G401.6 (cell line): ENCODE measurements around the gene GAK.
"Not testable (repeated sequence)": the region's sequence is repeated elsewhere in the genome, so short reads cannot be mapped to it uniquely, and the experiment has no call there.

Experiments
- FAIRE-seq: peaks from 2 replicates; lab custom pipeline; 2012; peaks lifted over from hg19 to GRCh38; lab: Jason Lieb, UNC

GAK gene

GRCh38 chr4:931960-932712, at the start of gene GAK, which contains the start of gene TMEM175:
Gene GAK (minus strand): TSS chr4:932316. CDS start chr4:932187, 129 bp downstream.
Gene TMEM175 (plus strand): TSS chr4:932460. CDS start chr4:947740, 15,280 bp downstream.
- FAIRE-seq, result no peak

GRCh38 chr4:978957-979701, 47.0 kb upstream of the GAK start:
- no peak for FAIRE-seq

- not testable (repeated sequence) for FAIRE-seq
These were observed 43.9 kb upstream of the GAK start for GRCh38 chr4:976016-976415.

- no peak for FAIRE-seq
These were observed 42.6 kb upstream of the GAK start for GRCh38 chr4:974668-975067.

- no peak for FAIRE-seq
These were observed 41.6 kb upstream of the GAK start, which contains the start of gene DGKQ for GRCh38 chr4:973431-974397. Gene DGKQ (minus strand): TSS chr4:973569. CDS start chr4:973482, 87 bp downstream.

GRCh38 chr4:972651-973424, 40.7 kb upstream of the GAK start:
- no peak for FAIRE-seq

- no peak for FAIRE-seq
These were observed 39.8 kb upstream of the GAK start for GRCh38 chr4:971666-972500.

GRCh38 chr4:970854-971520, 38.9 kb upstream of the GAK start:
- no peak for FAIRE-seq

- FAIRE-seq, result no peak
These were observed 38.1 kb upstream of the GAK start for GRCh38 chr4:970046-970745.

GRCh38 chr4:968621-969394, 36.7 kb upstream of the GAK start:
- no peak for FAIRE-seq

- no peak for FAIRE-seq
These were observed 36.1 kb upstream of the GAK start for GRCh38 chr4:968221-968620.

GRCh38 chr4:967113-968104, 35.3 kb upstream of the GAK start:
- no peak for FAIRE-seq

GRCh38 chr4:966266-967112, 34.4 kb upstream of the GAK start:
- FAIRE-seq, result no peak

- no peak for FAIRE-seq
These were observed 33.6 kb upstream of the GAK start for GRCh38 chr4:965766-966134.

GRCh38 chr4:965048-965765, 33.1 kb upstream of the GAK start:
- FAIRE-seq, result no peak
